ENCODE data around the gene PLEKHA6. TPM values are rescaled to one million over a fixed set of nuclear protein-coding genes. Genes with fewer than 3 reads are reported as not detected.

The PLEKHA6 gene
- total and polyA plus RNA-seq, 7 experiments from 2014 or later, result 0.05 to 1.9 (median 0.46) TPM; not detected in 1

- no peaks in the 10 kb centered on the region for H3K9me3 Mint-ChIP-seq
Measured at GRCh38 chr1:204292740-204293139, 67.0 kb downstream of the PLEKHA6 start.

GRCh38 chr1:204289280-204289679 is 70.4 kb downstream of the PLEKHA6 start:
- peaks cover 7 to 18% of the 10 kb centered on the region in 2 donors for H3K4me1 ChIP-seq (ENCODE audit: control insufficient read depth in 2 of 2, insufficient read depth in 2 of 2, low read length in 2 of 2)
- H3K27ac Mint-ChIP-seq, result no peak overlapping the region
- no peaks in the 10 kb centered on the region for H3K9me3 ChIP-seq (ENCODE audit: control insufficient read depth in 2 of 3, low read length in 3 of 3)
- CTCF ChIA-PET, result interaction anchor here (0.8 kb wide), 1 partner anchor 74 kb away, joined by 4 read pairs; no protein-coding TSS in a partner anchor
- no peak overlapping the region for H3K27ac ChIP-seq (ENCODE audit: low read depth, low read length)
- no peaks in the 10 kb centered on the region for H3K9me3 Mint-ChIP-seq
- POLR2A ChIA-PET, result no interaction called here
- intact Hi-C loops (cut with micrococcal nuclease), result no loop called here
- H3K27me3 Mint-ChIP-seq, result peaks cover 0 to 52% (median 7%) of the 10 kb centered on the region in 5 donors
- no peaks in the 10 kb centered on the region for H3K36me3 Mint-ChIP-seq
- H3K4me3 Mint-ChIP-seq, result no peak overlapping the region
- peaks cover 18 to 34% (median 30%) of the 10 kb centered on the region in 7 donors for H3K4me1 Mint-ChIP-seq
- no peak for ATAC-seq
- no peaks in the 10 kb centered on the region for H3K36me3 ChIP-seq (ENCODE audit: control insufficient read depth in 2 of 3, insufficient read depth in 3 of 3, low read length in 3 of 3)
- H3K27me3 ChIP-seq (ENCODE audit: control insufficient read depth in 2 of 2, insufficient read depth in 2 of 2, low read length in 2 of 2), result no peaks in the 10 kb centered on the region
- DNase-seq, result no peak
- no peak overlapping the region for H3K4me3 ChIP-seq (ENCODE audit: low read length)

More at GRCh38 chr1:204292740-204293139, 67.0 kb downstream of the PLEKHA6 start:
- Histone ChIP-seq H3K4me3 (ENCODE audit: low read length) (no peak overlapping the region), H3K9me3 (ENCODE audit: control insufficient read depth in 2 of 3, low read length in 3 of 3) (no peaks in the 10 kb centered on the region), H3K36me3 (ENCODE audit: control insufficient read depth in 2 of 3, insufficient read depth in 3 of 3, low read length in 3 of 3) (no peaks in the 10 kb centered on the region), H3K27me3 (ENCODE audit: control insufficient read depth in 2 of 2, insufficient read depth in 2 of 2, low read length in 2 of 2) (no peaks in the 10 kb centered on the region), H3K27ac (ENCODE audit: low read depth, low read length) (no peak overlapping the region), H3K4me1 (ENCODE audit: control insufficient read depth in 2 of 2, insufficient read depth in 2 of 2, low read length in 2 of 2) (peaks cover 0 to 3% of the 10 kb centered on the region in 2 donors)
- H3K27ac Mint-ChIP-seq, result no peak overlapping the region
- no peak for ATAC-seq
- ChIA-PET POLR2A (no interaction called here), CTCF (no interaction called here)
- no peaks in the 10 kb centered on the region for H3K36me3 Mint-ChIP-seq
- peaks cover 0 to 44% (median 7%) of the 10 kb centered on the region in 5 donors for H3K27me3 Mint-ChIP-seq
- H3K4me1 Mint-ChIP-seq, result peaks cover 2 to 27% (median 16%) of the 10 kb centered on the region in 7 donors
- no peak for DNase-seq
- no peak overlapping the region for H3K4me3 Mint-ChIP-seq
- intact Hi-C loops (cut with micrococcal nuclease), result no loop called here

- peaks cover 0 to 45% (median 0%) of the 10 kb centered on the region in 5 donors for H3K27me3 Mint-ChIP-seq
- peaks cover 7 to 18% of the 10 kb centered on the region in 2 donors for H3K4me1 ChIP-seq (ENCODE audit: control insufficient read depth in 2 of 2, insufficient read depth in 2 of 2, low read length in 2 of 2)
- CTCF ChIA-PET, result interaction anchor here (2.0 kb wide), 1 partner anchor 125 kb away, joined by 6 read pairs; no protein-coding TSS in a partner anchor
- intact Hi-C loops (cut with micrococcal nuclease), result no loop called here
- no peak overlapping the region for H3K4me3 ChIP-seq (ENCODE audit: low read length)
- H3K27ac ChIP-seq (ENCODE audit: low read depth, low read length), result no peak overlapping the region
- peaks cover 18 to 38% (median 30%) of the 10 kb centered on the region in 7 donors for H3K4me1 Mint-ChIP-seq
- DNase-seq (no peak), ATAC-seq (no peak)
- H3K36me3 ChIP-seq (ENCODE audit: control insufficient read depth in 2 of 3, insufficient read depth in 3 of 3, low read length in 3 of 3), result no peaks in the 10 kb centered on the region
- POLR2A ChIA-PET, result no interaction called here
- H3K27ac Mint-ChIP-seq, result peak overlapping the region in 7 of 9 donors; percentile 54 to 96 (median 91)
- H3K9me3 ChIP-seq (ENCODE audit: control insufficient read depth in 2 of 3, low read length in 3 of 3), result no peaks in the 10 kb centered on the region
- H3K9me3 Mint-ChIP-seq, result no peaks in the 10 kb centered on the region
- peak overlapping the region in 8 of 10 donors; percentile 9 to 90 (median 72) for H3K4me3 Mint-ChIP-seq
- no peaks in the 10 kb centered on the region for H3K27me3 ChIP-seq (ENCODE audit: control insufficient read depth in 2 of 2, insufficient read depth in 2 of 2, low read length in 2 of 2)
- H3K36me3 Mint-ChIP-seq, result no peaks in the 10 kb centered on the region
Measured at GRCh38 chr1:204288021-204288588, 71.6 kb downstream of the PLEKHA6 start.

- H3K9me3 Mint-ChIP-seq, result no peaks in the 10 kb centered on the region
- Histone ChIP-seq H3K27ac (ENCODE audit: low read depth, low read length) (peak overlapping the region; percentile 61), H3K4me3 (ENCODE audit: low read length) (peak overlapping the region; percentile 76), H3K27me3 (ENCODE audit: control insufficient read depth in 2 of 2, insufficient read depth in 2 of 2, low read length in 2 of 2) (peaks cover 0 to 1% of the 10 kb centered on the region in 2 donors), H3K36me3 (ENCODE audit: control insufficient read depth in 2 of 3, insufficient read depth in 3 of 3, low read length in 3 of 3) (no peaks in the 10 kb centered on the region), H3K4me1 (ENCODE audit: control insufficient read depth in 2 of 2, insufficient read depth in 2 of 2, low read length in 2 of 2) (peaks cover 7 to 18% of the 10 kb centered on the region in 2 donors), H3K9me3 (ENCODE audit: control insufficient read depth in 2 of 3, low read length in 3 of 3) (no peaks in the 10 kb centered on the region)
- intact Hi-C loops (cut with micrococcal nuclease), result loop anchor here (2.0 kb wide), 1 partner anchor 75 kb away; no protein-coding TSS in a partner anchor
- no peak for ATAC-seq
- peaks cover 0 to 46% (median 2%) of the 10 kb centered on the region in 5 donors for H3K27me3 Mint-ChIP-seq
- H3K36me3 Mint-ChIP-seq, result no peaks in the 10 kb centered on the region
- H3K4me3 Mint-ChIP-seq, result peak overlapping the region; percentile 38 to 90 (median 87)
- DNase-seq, result peak in 1 of 9 donors; percentile 4
- ChIA-PET POLR2A (no interaction called here), CTCF (interaction anchor here (2.0 kb wide), 1 partner anchor 125 kb away, joined by 6 read pairs; no protein-coding TSS in a partner anchor)
- peak overlapping the region in 8 of 9 donors; percentile 81 to 96 (median 91) for H3K27ac Mint-ChIP-seq
- H3K4me1 Mint-ChIP-seq, result peaks cover 18 to 38% (median 30%) of the 10 kb centered on the region in 7 donors
Measured at GRCh38 chr1:204287466-204287891, 72.2 kb downstream of the PLEKHA6 start.

- Mint-ChIP-seq H3K27me3 (peaks cover 0 to 45% (median 8%) of the 10 kb centered on the region in 5 donors), H3K27ac (peak overlapping the region; percentile 81 to 96 (median 91)), H3K36me3 (no peaks in the 10 kb centered on the region), H3K4me1 (peaks cover 18 to 38% (median 30%) of the 10 kb centered on the region in 7 donors), H3K4me3 (peak overlapping the region; percentile 62 to 90 (median 87)), H3K9me3 (no peaks in the 10 kb centered on the region)
- Histone ChIP-seq H3K27me3 (ENCODE audit: control insufficient read depth in 2 of 2, insufficient read depth in 2 of 2, low read length in 2 of 2) (peaks cover 0 to 4% of the 10 kb centered on the region in 2 donors), H3K27ac (ENCODE audit: low read depth, low read length) (peak overlapping the region; percentile 61), H3K4me3 (ENCODE audit: low read length) (peak overlapping the region; percentile 76), H3K4me1 (ENCODE audit: control insufficient read depth in 2 of 2, insufficient read depth in 2 of 2, low read length in 2 of 2) (peaks cover 7 to 18% of the 10 kb centered on the region in 2 donors), H3K9me3 (ENCODE audit: control insufficient read depth in 2 of 3, low read length in 3 of 3) (no peaks in the 10 kb centered on the region), H3K36me3 (ENCODE audit: control insufficient read depth in 2 of 3, insufficient read depth in 3 of 3, low read length in 3 of 3) (no peaks in the 10 kb centered on the region)
- DNase-seq (peak in 8 of 9 donors; percentile 23 to 56 (median 52)), ATAC-seq (peak; percentile 89)
- intact Hi-C loops (cut with micrococcal nuclease), result loop anchor here (2.0 kb wide), 1 partner anchor 76 kb away; no protein-coding TSS in a partner anchor
- ChIA-PET CTCF (interaction anchor here (0.6 to 2.0 kb wide), 3 partner anchors 14 to 230 kb away, joined by 3 to 6 read pairs (median 5); partner anchors contain the start of gene MDM4), POLR2A (no interaction called here)
Measured at GRCh38 chr1:204286831-204287421, 72.8 kb downstream of the PLEKHA6 start.

- Histone ChIP-seq H3K4me1 (ENCODE audit: control insufficient read depth in 2 of 2, insufficient read depth in 2 of 2, low read length in 2 of 2) (peaks cover 7 to 18% of the 10 kb centered on the region in 2 donors), H3K36me3 (ENCODE audit: control insufficient read depth in 2 of 3, insufficient read depth in 3 of 3, low read length in 3 of 3) (no peaks in the 10 kb centered on the region), H3K27me3 (ENCODE audit: control insufficient read depth in 2 of 2, insufficient read depth in 2 of 2, low read length in 2 of 2) (peaks cover 0 to 4% of the 10 kb centered on the region in 2 donors), H3K27ac (ENCODE audit: low read depth, low read length) (no peak overlapping the region), H3K4me3 (ENCODE audit: low read length) (peak overlapping the region; percentile 76), H3K9me3 (ENCODE audit: control insufficient read depth in 2 of 3, low read length in 3 of 3) (no peaks in the 10 kb centered on the region)
- H3K4me1 Mint-ChIP-seq, result peaks cover 18 to 38% (median 30%) of the 10 kb centered on the region in 7 donors
- ChIA-PET CTCF (interaction anchor here (0.6 to 0.8 kb wide), 2 partner anchors 15 to 230 kb away, joined by 3 to 5 read pairs; partner anchors contain the start of gene MDM4), POLR2A (no interaction called here)
- H3K36me3 Mint-ChIP-seq, result no peaks in the 10 kb centered on the region
- intact Hi-C loops (cut with micrococcal nuclease), result loop anchor here (2.0 kb wide), 1 partner anchor 76 kb away; no protein-coding TSS in a partner anchor
- peaks cover 0 to 47% (median 12%) of the 10 kb centered on the region in 5 donors for H3K27me3 Mint-ChIP-seq
- H3K4me3 Mint-ChIP-seq, result peak overlapping the region in 9 of 10 donors; percentile 62 to 90 (median 87)
- DNase-seq (peak in 1 of 9 donors; percentile 7), ATAC-seq (no peak)
- H3K27ac Mint-ChIP-seq, result peak overlapping the region in 8 of 9 donors; percentile 81 to 96 (median 90)
- H3K9me3 Mint-ChIP-seq, result no peaks in the 10 kb centered on the region
Measured at GRCh38 chr1:204286315-204286714, 73.4 kb downstream of the PLEKHA6 start.
